Peyer's patch (tissue), 4 donors: ENCODE measurements around the gene STK24. TPM values are rescaled to one million over a fixed set of nuclear protein-coding genes. Genes with fewer than 3 reads are reported as not detected.

Experiments
- DNase-seq, 3 donors: peaks; one replicate each; pipeline ENCODE4 v3.0.0-alpha.2; 2017 to 2019
- H3K27ac ChIP-seq, 4 donors: fragments of 200-600 bp; sonication (generic); one replicate each; pipeline ENCODE4 v1.5.1; 2016 to 2019
- H3K27me3 ChIP-seq, 2 donors: fragments of 200-600 bp; sonication (generic); one replicate each; pipeline ENCODE4 v1.5.1; 2019
- H3K36me3 ChIP-seq, 3 donors: fragments of 200-600 bp; sonication (generic); one replicate each; pipeline ENCODE4 v1.5.1; 2016 to 2019
- H3K4me1 ChIP-seq, 4 donors: fragments of 200-600 bp; sonication (generic); one replicate each; pipeline ENCODE4 v1.5.1; 2016 to 2019
- H3K4me3 ChIP-seq, 4 donors: fragments of 200-600 bp; sonication (generic); 1 replicate in 3 of 4; 2 replicates in 1 of 4; pipeline ENCODE4 v1.5.1; 2016 to 2019; ENCODE audit warnings: mild to moderate bottlenecking in 1 of 4
- H3K9me3 ChIP-seq, 4 donors: fragments of 200-600 bp; sonication (generic); one replicate each; pipeline ENCODE4 v1.5.1; 2016 to 2019; ENCODE audit warnings: mild to moderate bottlenecking in 1 of 4
- CTCF ChIP-seq, 6 experiments: fragments of 450-650 bp in 4 of 6; fragments of 200-600 bp in 2 of 6; sonication (generic) in 1 of 6; IDR thresholded peaks; one replicate each; pipeline ENCODE4 v1.5.1; 2017 to 2019; ENCODE audit warnings: antibody characterized with exemption in 6 of 6, mild to moderate bottlenecking in 3 of 6, moderate library complexity in 1 of 6
- POLR2A ChIP-seq, 2 donors: fragments of 450-650 bp; IDR thresholded peaks; one replicate each; pipeline ENCODE4 v1.5.1; 2017; ENCODE audit warnings: antibody characterized with exemption in 2 of 2, mild to moderate bottlenecking in 2 of 2, moderate library complexity in 2 of 2
- total RNA-seq, 4 donors: library from RNA; depleted of rRNA; stranded (reverse); fragments of >200 nt; gene quantifications; one replicate each; pipeline ENCODE4 v1.1.0, GENCODE V29; 2016

The STK24 gene
- total RNA-seq, 4 donors from 2014 or later = 84.2 to 137 (median 119) TPM

GRCh38 chr13:98492335-98493041 lies 84.4 kb downstream of the STK24 start:
- Histone ChIP-seq H3K4me3 (no peak overlapping the region), H3K27ac (peak overlapping the region in 1 of 4 donors; percentile 13), H3K9me3 (no peaks in the 10 kb centered on the region), H3K27me3 (no peaks in the 10 kb centered on the region), H3K36me3 (no peaks in the 10 kb centered on the region), H3K4me1 (peaks cover 0 to 89% (median 13%) of the 10 kb centered on the region in 4 donors)
- no peak for DNase-seq
- TF ChIP-seq POLR2A (IDR thresholded peaks at IDR 0.05) = no peak
- TF ChIP-seq CTCF (IDR thresholded peaks at IDR 0.05) = no peak

- Histone ChIP-seq H3K27me3 (no peaks in the 10 kb centered on the region), H3K4me3 (no peak overlapping the region), H3K9me3 (no peaks in the 10 kb centered on the region), H3K27ac (peak overlapping the region in 3 of 4 donors; percentile 33 to 80 (median 54)), H3K4me1 (peaks cover 0 to 87% (median 14%) of the 10 kb centered on the region in 4 donors), H3K36me3 (no peaks in the 10 kb centered on the region)
- no peak for DNase-seq
- TF ChIP-seq CTCF (IDR thresholded peaks at IDR 0.05) = no peak
- no peak for TF ChIP-seq POLR2A (IDR thresholded peaks at IDR 0.05)
Observed at GRCh38 chr13:98490866-98491265, 86.0 kb downstream of the STK24 start.

- H3K4me3 ChIP-seq = no peak overlapping the region
- H3K9me3 ChIP-seq = no peaks in the 10 kb centered on the region
- H3K27me3 ChIP-seq = no peaks in the 10 kb centered on the region
- no peaks in the 10 kb centered on the region for H3K36me3 ChIP-seq
- H3K4me1 ChIP-seq = peaks cover 0 to 87% (median 19%) of the 10 kb centered on the region in 4 donors
- DNase-seq = no peak
- no peak for TF ChIP-seq POLR2A (IDR thresholded peaks at IDR 0.05)
- no peak for TF ChIP-seq CTCF (IDR thresholded peaks at IDR 0.05)
- peak overlapping the region in 3 of 4 donors; percentile 33 to 80 (median 54) for H3K27ac ChIP-seq
Observed at GRCh38 chr13:98490195-98490836, 86.6 kb downstream of the STK24 start.

GRCh38 chr13:98489446-98490194 lies 87.3 kb downstream of the STK24 start:
- no peaks in the 10 kb centered on the region for H3K27me3 ChIP-seq
- no peak for TF ChIP-seq CTCF (IDR thresholded peaks at IDR 0.05)
- TF ChIP-seq POLR2A (IDR thresholded peaks at IDR 0.05) = no peak
- no peaks in the 10 kb centered on the region for H3K36me3 ChIP-seq
- H3K27ac ChIP-seq = peak overlapping the region; percentile 33 to 80 (median 44)
- DNase-seq = no peak
- no peaks in the 10 kb centered on the region for H3K9me3 ChIP-seq
- no peak overlapping the region for H3K4me3 ChIP-seq
- H3K4me1 ChIP-seq = peaks cover 5 to 87% (median 23%) of the 10 kb centered on the region in 4 donors

- Histone ChIP-seq H3K4me3 (no peak overlapping the region), H3K9me3 (no peaks in the 10 kb centered on the region), H3K27me3 (no peaks in the 10 kb centered on the region), H3K27ac (peak overlapping the region in 2 of 4 donors; percentile 33), H3K36me3 (no peaks in the 10 kb centered on the region), H3K4me1 (peaks cover 5 to 93% (median 30%) of the 10 kb centered on the region in 4 donors)
- no peak for DNase-seq
- TF ChIP-seq POLR2A (IDR thresholded peaks at IDR 0.05) (no peak), CTCF (IDR thresholded peaks at IDR 0.05) (no peak)
Observed at GRCh38 chr13:98488736-98489135, 88.2 kb downstream of the STK24 start.
